HG02884 (cell line): ENCODE data around the gene GORASP1.

Experiments used
- ATAC-seq: cut with Tn5 transposase; IDR thresholded peaks from one replicate; pipeline ENCODE4 v1.9.1; 2021; ENCODE audit warnings: mild to moderate bottlenecking, moderate library complexity; ENCODE audit not compliant: unreplicated experiment

GORASP1 gene

DNA sequence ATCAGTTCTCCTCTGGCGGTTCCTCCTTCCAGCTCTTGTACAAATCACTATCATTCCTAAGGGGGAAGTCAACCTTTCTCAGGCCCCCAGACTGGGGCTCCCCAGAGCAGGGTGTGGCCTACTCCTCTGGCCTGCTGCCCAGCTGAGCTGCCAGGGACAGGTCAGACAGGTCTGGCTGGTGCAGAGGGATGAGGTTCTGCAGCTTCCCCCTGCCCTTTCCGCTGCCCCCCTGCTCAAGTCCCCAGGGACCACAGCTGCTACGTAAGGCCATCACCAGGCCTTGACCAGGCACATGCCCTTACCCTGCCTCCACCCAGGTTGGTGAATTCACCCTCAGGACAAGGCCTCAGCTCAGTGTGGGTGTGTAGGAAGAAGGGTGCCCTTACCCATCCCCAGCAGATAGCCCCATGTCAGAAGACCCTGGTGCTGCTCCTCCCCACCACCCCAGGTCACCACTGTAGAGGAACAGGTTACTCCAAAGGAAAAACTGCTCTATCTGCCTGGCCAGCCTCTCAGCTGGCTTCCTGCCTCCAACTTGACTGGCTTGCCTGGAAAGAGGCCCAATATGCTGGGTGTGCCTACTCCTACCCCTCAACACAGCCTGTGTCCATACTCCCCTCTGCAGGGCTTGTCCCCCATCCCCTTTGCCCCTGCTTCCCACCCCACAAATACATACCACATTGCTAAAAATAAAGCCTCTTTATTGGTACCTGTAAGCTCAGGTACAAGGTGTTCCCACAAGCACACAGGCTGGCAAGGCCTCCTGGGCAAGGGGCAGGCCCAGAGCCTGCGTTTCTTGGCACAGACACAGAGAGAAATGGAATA is 34.0 kb upstream of the GORASP1 start:
- no peak for ATAC-seq

DNA sequence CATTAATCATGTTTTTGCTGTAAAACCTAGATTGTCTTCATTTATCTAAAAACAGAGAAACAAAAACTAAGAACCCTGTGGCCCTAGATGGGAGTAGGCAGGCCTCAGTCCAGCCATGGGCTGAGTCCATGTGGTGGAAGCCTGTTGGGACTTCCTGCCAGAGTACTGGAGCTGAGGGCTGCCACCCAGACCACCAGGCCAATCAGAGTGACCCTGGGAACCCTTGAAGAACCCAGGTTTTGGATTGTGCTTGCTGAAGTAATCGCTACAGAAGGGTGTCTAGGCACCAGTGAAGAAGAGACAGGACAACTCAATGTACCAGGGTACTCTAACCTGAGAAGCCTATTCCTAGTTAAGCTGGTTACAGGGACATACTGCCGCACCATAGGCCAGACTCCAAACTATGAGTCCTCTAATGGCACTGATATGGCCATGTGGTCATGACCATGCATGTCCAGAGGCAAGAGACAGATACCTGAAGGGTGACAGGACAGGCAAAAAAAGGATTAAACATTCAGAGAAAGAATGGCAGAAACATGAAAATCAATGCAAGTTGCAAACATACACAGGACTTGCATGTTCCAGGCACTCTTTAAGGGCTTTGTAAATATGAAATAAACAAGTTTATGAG is 33.0 kb upstream of the GORASP1 start:
- no peak for ATAC-seq

DNA sequence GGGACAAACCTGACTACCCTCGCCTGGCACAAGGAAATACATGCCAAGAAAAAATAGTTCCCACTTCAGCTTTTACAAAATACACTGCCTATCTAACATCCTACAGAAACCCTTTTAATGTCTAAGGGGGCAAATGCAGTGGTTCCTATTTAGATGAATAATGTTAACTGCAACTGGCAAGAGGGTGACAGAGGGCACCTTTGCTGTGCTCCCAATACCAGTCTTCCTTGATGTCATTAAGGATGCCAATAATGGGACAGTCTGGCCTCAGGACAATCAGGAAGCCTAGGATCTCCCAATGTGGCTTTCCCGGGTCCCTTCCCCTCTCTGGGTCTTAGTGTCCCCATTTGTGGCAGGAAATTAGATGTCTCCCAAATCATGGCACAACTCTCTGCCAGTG is 32.0 kb upstream of the GORASP1 start:
- ATAC-seq, result no peak

DNA sequence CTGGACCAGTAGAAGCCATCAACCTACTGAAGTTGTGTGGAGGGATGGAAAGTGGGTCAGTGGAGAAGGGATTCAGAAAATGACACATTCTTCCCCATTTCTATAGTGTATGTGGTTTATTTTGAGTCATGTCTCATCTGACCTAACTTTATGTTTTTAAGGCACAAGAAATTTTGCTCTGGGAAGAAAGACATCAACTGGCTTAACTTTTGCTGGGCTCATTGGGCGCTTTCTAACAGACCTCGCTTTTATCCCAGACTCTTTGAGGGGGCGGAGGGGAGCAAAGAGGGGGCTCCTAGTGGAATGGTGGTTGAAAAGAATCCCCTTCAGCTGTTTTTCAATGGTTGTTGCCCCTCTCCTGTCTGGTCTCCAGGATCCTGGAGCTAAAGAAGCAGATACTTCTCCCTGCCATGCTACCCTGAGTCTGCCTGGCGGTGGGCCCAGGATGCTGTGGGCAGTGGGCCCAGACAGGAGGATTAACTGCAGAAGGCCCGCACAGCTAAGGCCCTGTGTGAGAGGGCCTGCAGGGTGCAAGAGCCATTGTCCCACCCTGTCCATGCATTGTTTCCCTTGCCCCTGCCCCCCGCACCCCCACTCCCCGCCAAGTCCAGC is 31.5 kb upstream of the GORASP1 start:
- ATAC-seq, result no peak

DNA sequence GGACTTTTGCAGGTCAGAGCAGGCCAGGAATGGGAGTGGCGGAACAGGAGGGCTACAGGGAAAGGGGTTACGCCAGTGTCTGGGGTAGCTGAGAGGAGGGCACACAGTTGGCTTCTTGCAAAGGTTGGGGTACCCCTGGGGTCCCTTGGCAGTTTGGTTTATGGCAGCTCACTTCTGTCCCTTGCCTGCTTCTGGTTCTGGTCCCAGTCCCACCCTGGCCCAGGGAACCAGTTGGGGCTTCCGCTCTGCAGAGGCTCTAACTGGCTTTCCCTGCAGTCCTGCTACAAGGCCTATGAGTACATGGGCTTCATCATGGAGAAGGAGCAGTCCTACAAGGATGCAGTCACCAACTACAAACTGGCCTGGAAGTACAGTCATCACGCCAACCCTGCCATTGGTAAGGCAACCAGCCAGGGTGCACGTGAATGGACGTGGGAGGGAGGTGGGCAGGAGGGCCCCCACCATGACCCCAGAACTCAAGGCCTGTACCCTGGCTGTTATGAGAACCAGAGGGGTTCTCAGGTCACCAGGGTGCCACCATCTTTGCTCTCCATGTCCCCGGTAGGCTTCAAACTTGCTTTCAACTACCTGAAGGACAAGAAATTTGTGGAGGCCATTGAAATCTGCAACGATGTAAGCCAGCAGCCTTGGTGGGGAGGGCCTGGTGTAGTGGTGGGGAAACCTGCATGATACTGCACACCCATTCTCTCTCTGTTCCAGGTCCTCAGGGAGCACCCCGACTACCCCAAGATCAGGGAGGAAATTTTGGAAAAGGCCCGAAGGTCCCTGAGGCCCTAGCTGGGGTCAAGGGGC is 30.8 kb upstream of the GORASP1 start:
- ATAC-seq, result no peak

DNA sequence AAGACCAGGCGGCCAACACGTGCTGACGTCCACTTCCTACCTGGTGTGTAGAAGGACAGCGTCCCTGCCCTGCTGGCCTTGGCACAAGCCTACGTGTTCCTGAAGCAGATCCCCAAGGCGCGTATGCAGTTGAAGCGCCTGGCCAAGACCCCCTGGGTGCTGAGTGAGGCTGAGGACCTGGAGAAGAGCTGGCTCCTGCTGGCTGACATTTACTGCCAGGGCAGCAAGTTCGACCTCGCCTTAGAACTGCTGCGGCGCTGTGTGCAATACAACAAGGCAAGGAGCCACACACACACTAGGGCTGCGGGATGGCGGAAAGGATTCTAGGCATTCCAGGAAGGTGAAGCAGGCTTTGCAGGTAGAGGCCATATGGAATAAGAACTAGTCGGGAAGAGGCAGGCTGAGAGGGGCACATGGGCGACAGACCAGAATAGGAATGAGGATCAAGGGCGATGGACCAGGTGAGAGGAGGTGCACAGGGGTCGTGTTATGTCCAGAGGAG is 30.1 kb upstream of the GORASP1 start:
- ATAC-seq, result no peak

DNA sequence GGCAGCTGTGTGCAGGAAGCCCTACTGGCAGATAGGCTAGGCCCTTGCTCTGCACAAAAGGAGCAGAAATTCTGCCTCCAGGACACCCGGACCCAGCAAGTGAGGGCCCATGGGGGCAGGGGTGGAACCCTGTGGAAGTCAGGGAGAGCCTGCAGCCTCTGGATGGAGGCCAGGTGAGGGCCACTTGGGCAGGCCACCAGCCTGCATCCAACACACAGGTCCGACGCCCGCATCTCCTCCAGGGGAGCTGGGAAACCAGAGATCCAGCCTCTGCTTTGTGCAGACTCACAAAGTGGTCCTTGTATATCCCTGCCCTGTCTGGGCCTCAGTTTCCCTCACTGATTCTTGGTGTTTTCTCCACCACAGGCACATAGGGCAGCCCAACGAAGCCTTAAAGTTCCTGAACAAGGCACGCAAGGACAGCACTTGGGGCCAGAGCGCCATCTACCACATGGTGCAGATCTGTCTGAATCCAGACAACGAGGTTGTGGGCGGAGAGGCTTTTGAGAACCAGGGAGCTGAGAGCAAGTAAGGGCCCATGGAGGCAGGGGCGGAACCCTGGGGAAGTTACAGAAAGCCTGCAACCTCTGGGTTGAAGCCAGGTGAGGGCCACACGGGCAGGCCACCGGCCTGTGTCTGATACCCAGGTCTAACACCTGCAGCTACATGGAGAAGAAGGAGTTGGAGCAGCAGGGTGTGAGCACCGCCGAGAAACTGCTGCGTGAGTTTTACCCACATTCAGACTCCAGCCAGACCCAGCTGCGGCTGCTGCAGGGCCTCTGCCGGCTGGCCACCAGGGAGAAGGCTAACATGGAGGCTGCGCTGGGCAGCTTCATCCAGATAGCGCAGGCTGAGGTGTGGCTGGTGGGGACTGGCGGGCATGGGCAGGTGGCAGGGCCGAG is 29.4 kb upstream of the GORASP1 start:
- no peak for ATAC-seq

DNA sequence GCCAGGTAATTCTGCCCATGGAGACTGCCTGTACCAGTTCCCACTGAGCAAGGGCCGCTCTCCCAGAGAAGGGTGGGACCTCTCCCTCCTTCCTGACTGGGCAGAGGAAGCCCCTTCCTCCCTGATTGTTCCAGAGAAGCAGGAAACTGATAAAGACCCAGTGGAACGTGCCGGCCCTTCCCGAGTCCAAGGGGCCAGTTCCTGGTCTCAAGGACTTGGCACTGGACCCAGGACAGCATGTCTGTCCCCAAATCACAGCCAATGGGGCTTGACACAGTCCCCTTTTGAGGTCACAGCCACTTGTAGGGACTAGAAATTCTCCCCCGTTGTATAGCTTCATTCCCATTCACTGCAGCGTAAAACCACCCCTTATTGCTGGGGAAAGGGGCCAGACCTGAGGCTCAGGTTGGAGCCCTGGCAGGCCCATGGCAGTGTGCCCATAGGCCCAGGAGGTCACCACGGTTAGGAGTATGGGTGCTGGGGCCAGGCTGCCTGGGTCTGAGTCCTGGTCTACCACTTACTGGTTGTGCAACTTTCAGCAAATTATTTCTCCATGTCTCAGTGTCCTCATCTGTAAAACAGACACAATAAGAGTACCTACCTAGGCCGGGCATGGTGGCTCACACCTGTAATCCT is 27.9 kb upstream of the GORASP1 start:
- no peak for ATAC-seq

DNA sequence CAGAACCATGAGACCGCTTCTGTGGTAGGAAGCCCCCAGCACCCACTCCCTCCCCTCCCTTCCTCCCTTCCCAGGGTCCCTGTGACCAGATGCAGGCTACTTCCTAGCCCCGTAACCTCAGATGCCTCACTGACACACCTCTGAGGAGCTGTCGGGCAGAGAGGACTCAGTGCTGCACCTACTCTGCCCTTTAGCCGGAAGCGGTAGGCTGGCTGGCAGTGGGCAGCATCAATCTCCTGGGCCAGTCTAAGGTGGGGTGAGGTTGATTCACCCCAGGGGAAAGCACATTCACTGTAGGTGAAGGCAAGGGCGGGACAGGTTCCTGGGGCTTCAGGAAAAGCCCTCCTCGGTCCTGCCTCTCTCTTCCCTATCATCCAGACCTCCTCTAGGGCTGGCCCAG is 26.9 kb upstream of the GORASP1 start:
- no peak for ATAC-seq

DNA sequence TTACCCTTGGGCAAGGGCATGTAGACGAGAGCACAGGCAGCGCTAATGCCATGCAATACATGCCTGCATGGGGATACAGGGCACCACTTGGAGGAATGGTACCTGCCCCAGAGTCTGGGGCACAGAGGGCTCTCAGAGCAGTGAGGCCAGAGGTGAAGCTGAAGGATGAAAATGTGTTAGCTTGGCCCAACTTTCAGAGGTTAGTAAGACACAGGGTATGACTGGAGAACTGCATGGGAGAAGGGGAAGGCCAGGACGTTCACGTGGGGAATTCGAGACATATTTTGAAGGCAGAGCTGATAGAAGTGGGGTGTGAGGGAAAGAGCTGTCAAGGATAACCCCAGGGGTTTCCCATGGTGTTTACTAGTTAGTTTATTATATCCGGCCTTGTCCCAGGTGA is 26.4 kb upstream of the GORASP1 start:
- ATAC-seq, result no peak

DNA sequence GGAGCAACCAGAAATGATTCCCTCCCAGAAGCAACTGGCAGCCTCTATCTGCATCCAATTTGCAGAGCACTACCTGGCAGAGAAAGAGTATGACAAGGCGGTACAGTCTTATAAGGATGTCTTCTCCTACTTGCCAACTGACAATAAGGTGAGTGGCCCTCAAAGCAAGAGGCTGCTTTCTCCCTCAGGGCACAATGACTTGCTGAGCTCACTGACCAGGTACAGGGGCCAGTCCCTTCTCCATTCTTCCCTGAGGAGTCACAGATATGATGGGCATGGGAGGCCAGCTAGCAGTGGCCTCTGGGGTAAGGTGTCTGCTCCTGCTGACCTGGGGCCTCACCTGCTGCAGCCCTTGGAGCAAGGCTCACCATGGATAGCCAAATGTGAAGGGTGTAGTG is 25.7 kb upstream of the GORASP1 start:
- ATAC-seq, result no peak

DNA sequence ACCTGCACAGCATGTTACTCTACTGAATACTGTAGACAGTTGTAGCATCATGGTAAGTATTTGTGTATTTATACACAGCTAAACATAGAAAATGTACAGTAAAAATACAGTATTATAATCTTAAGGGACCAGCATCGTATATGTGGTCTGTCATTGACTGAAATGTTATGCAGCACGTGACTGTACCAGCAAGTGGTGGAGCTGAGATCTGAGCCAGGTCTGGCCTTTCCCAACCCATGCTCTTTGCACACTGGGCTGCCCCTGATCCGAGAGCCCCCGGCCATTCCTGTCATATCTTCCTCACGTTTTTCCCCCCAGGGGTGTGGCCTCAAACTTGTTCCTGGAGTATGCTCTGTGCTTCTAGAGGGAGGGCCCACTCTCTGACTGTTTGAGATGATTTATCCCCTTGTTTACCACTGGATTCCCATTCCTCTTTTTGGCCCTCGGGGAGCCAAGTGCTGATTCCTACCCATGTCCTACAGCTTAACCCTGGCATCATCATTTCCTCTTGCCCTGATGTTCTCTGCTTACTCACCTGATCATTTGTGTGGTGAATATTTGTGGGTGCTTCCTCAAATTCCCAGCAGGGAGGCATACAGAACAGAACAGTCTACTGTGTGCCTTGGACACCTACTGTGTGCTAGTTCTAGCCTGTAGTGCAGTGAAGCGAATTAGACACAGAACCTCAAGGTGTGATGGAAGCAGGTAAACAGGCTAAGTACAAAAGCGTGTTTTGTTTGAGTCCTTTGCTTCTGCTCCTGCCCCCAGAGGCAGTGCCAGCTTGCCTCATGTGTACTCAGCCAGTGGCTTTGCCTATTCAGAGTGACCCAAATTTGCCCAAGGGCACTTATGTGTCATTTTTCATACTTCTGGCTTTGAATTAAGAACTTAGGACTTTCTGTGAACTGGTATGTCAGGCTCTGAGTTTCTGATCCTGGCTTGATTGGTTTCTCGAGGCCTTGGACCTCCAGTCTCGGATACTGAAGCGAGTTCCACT is 25.0 kb upstream of the GORASP1 start:
- no peak for ATAC-seq

DNA sequence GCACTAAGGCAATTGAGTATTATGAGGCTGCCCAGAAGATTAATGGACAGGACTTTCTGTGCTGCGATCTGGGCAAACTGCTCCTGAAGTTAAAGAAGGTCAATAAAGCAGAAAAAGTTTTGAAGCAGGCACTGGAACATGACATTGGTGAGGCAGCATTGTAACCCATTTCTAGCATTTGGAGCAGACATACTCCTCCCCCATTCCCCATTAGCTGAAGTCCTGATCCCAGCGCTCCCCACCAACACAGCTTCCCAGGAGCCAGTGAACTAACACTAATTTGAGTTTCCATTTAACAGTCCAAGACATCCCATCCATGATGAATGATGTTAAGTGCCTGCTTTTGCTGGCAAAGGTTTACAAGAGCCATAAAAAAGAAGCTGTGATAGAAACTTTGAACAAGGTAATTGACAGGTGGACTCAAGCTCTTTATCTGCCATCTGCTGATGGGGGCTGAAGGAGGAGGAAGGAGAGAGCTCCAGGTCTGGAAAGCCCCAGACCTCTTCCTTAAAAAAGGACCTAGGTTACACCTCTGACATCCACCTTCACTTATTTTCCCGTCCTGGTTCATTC is 23.4 kb upstream of the GORASP1 start:
- ATAC-seq, result no peak

DNA sequence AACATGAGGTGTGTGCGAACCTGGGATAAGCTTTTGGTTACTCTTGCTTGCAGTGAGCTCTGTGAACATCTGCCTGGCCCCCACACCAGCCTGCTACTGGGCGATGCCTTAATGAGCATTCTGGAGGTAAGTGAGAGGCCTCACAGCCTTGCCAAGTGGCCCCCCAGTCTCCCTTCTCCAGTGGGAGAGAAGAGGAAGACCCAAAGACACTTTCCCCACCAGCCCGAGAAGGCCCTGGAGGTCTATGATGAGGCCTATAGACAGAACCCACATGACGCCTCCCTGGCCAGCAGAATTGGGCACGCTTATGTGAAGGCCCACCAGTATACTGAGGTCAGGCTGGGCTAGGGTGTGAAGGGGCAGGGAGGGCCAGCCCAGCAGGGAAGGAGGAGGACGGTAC is 22.6 kb upstream of the GORASP1 start:
- ATAC-seq, result no peak

DNA sequence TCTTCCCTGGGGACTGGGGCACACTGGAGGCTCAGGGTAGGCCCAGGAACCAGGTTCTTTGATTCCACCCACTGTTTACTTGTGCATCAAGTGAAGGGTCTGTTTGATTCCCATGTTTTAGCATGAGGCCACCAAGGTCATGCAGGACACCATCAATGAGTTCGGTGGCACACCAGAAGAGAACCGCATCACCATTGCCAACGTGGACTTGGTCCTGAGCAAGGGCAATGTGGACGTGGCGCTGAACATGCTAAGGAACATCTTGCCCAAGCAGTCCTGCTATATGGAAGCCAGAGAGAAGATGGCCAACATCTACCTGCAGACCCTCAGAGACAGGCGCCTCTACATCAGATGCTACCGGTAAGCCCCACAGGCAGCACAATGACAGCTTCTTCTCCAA is 21.5 kb upstream of the GORASP1 start:
- ATAC-seq, result no peak

DNA sequence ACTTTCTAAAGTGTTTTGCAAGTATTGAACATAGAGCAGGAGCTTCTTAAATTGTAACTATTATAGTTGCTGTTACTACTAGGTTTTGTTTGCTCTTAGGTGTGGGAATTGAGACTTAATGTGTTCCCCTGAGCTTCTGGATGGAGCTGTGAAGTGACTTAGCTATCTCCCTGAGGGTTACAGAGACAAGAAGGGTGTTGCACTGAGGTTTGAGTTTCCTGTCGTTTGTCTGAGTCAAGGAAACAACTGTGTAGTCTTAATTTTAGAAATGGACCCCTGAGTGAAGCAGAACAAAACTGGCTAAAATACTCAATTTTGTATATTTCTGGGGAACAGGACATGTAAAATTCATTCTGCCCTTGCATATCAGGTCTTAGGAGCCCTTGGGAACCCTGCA is 20.5 kb upstream of the GORASP1 start:
- ATAC-seq, result no peak

DNA sequence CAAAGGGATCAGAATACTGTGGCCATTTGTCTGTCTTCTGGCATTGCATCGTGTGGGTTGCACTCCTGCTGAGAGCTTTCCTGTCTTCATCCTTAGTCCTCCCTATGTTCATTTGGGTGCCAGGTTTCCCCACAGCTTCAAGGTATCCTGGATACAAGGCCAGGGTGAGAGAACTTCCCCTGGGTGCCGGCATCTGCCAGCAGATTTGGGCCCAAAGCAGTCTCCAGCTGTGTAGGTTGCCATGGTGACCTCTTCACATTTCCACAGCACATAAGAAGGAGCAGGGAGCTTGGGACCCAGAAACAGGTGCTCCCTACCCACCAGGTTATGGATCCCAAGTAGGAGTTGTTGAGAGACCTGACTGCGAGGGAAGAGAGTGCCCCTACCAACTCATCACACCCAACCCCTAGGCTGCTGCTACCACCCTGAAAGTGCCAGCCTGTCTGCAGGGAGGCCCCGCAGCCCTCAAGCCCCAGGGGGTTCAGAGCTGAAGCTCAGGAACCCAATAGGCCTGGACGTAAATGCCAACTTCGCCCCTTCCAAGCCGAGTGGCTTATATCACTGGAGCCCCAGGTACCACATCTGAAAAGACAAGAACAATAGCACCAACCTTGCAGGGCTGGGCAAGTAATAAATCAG is 20.0 kb upstream of the GORASP1 start:
- ATAC-seq, result no peak
